ENCODE results near the gene SCG2. TPM values are rescaled to one million over a fixed set of nuclear protein-coding genes. Genes with fewer than 3 reads are reported as not detected.

The SCG2 gene
- total RNA-seq, 1 experiment from 2014 or later: 19.8 TPM

GRCh38 chr2:223598994-223599639, 3.0 kb downstream of the SCG2 start:
- Histone ChIP-seq H3K36me3 (ENCODE audit: control insufficient read depth in 1 of 2, insufficient read depth in 2 of 2, low read length in 2 of 2) (no peaks in the 10 kb centered on the region), H3K27ac (ENCODE audit: low read depth, low read length) (no peak overlapping the region), H3K4me1 (ENCODE audit: control insufficient read depth in 1 of 2, insufficient read depth in 2 of 2, low read length in 2 of 2) (peaks cover 5 to 32% of the 10 kb centered on the region in 2 experiments; a peak in 3 of 4 replicates), H3K4me2 (ENCODE audit: low read length) (peak overlapping the region; percentile 29; the same call in 1 of the 2 replicates), H3K9me2 (ENCODE audit: insufficient read depth) (no peaks in the 10 kb centered on the region; the same call in 1 of the 2 replicates), H3K79me2 (ENCODE audit: insufficient read depth, low read length) (no peaks in the 10 kb centered on the region), H3K9me3 (ENCODE audit: control insufficient read depth in 1 of 2, insufficient read depth in 1 of 2, low read depth in 1 of 2, low read length in 2 of 2) (no peaks in the 10 kb centered on the region), H2AFZ (ENCODE audit: low read depth, low read length, poor library complexity, severe bottlenecking) (no peak overlapping the region), H3K27me3 (ENCODE audit: insufficient read depth, low read length) (no peaks in the 10 kb centered on the region), H4K20me1 (ENCODE audit: insufficient read depth) (no peaks in the 10 kb centered on the region), H3K9ac (ENCODE audit: low read length) (no peak overlapping the region), H3K4me3 (replicated peaks in 1 of 2; ENCODE audit: low read depth in 1 of 2, low read length in 2 of 2) (no peak overlapping the region)
- CTCF ChIA-PET: no interaction called here
- ATAC-seq (no peak), DNase-seq (ENCODE audit: low read depth, low spot score) (no peak)
- RAD21 ChIA-PET (ENCODE audit: low non-redundant PET in 1 of 2, low total read pairs in 2 of 2, uncharacterized antibody in 2 of 2, unreplicated experiment in 2 of 2): no interaction called here
- intact Hi-C loops (cut with micrococcal nuclease): no loop called here
- POLR2A ChIA-PET: no interaction called here
- no peak for TF ChIP-seq ATF3 (IDR thresholded peaks at IDR 0.05)
- no peak for TF ChIP-seq ELF1 (IDR thresholded peaks at IDR 0.05; ENCODE audit: borderline replicate concordance, low read depth)
- TF ChIP-seq ZFX (IDR thresholded peaks at IDR 0.05): no peak
- TF ChIP-seq JUND (IDR thresholded peaks at IDR 0.05): no peak
- TF ChIP-seq FOSL1 (IDR thresholded peaks at IDR 0.05; ENCODE audit: low read depth): 0 out of 2 replicates have a peak, but pooled peaks have one; percentile 14
- BruUV-seq (replicated peaks): no TSS peak

DNA sequence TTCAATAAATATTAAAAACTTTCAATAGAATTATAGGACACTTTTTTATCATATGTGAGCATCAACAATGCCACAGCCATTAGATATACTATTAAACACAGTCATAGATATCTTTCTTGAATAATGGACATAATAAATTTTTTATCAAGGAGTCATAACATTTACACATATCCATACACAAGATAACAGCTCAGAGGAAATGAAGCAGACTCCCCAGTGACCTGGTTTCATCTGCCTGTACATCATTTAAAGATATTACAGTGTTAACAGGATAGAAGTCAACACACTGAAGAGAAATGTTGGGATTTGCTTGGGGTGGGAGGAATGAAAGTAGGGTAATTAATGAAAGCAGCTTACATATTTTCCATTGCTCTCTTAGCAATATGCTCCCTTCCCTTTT, 5.1 kb downstream of the SCG2 start:
- no TSS peak for BruUV-seq (replicated peaks)
- Histone ChIP-seq H3K4me1 (ENCODE audit: control insufficient read depth in 1 of 2, insufficient read depth in 2 of 2, low read length in 2 of 2) (peaks cover 5 to 27% of the 10 kb centered on the region in 2 experiments), H3K4me2 (ENCODE audit: low read length) (no peak overlapping the region), H3K79me2 (ENCODE audit: insufficient read depth, low read length) (no peaks in the 10 kb centered on the region), H3K9me3 (ENCODE audit: control insufficient read depth in 1 of 2, insufficient read depth in 1 of 2, low read depth in 1 of 2, low read length in 2 of 2) (no peaks in the 10 kb centered on the region), H3K27ac (ENCODE audit: low read depth, low read length) (no peak overlapping the region), H3K36me3 (ENCODE audit: control insufficient read depth in 1 of 2, insufficient read depth in 2 of 2, low read length in 2 of 2) (no peaks in the 10 kb centered on the region), H3K9ac (ENCODE audit: low read length) (no peak overlapping the region), H4K20me1 (ENCODE audit: insufficient read depth) (no peaks in the 10 kb centered on the region), H3K4me3 (replicated peaks in 1 of 2; ENCODE audit: low read depth in 1 of 2, low read length in 2 of 2) (no peak overlapping the region), H3K9me2 (ENCODE audit: insufficient read depth) (no peaks in the 10 kb centered on the region; the same call in 1 of the 2 replicates), H3K27me3 (ENCODE audit: insufficient read depth, low read length) (no peaks in the 10 kb centered on the region), H2AFZ (ENCODE audit: low read depth, low read length, poor library complexity, severe bottlenecking) (no peak overlapping the region)
- ChIA-PET CTCF (no interaction called here), RAD21 (ENCODE audit: low non-redundant PET in 1 of 2, low total read pairs in 2 of 2, uncharacterized antibody in 2 of 2, unreplicated experiment in 2 of 2) (no interaction called here), POLR2A (no interaction called here)
- DNase-seq (ENCODE audit: low read depth, low spot score): no peak
- ATAC-seq: no peak
- intact Hi-C loops (cut with micrococcal nuclease): no loop called here
- no peak for TF ChIP-seq YY1 (IDR thresholded peaks at IDR 0.05; ENCODE audit: extremely low read depth, insufficient replicate concordance, low read depth, low read length)
- TF ChIP-seq ZNF274 (IDR thresholded peaks at IDR 0.05; ENCODE audit: low read depth, low read length): no peak
- TF ChIP-seq EZH2phosphoT487 (IDR thresholded peaks at IDR 0.05; ENCODE audit: borderline replicate concordance): no peak
- no peak for TF ChIP-seq RAD21 (IDR thresholded peaks at IDR 0.05; ENCODE audit: low read depth)
- TF ChIP-seq ZBTB33 (IDR thresholded peaks at IDR 0.05; ENCODE audit: extremely low read depth, insufficient replicate concordance, low read length): no peak
